Calu3 (cell line): Measurements from ENCODE around the gene LYL1. TPM values are rescaled to one million over a fixed set of nuclear protein-coding genes. Genes with fewer than 3 reads are reported as not detected.

Experiments used
- BruUV-seq: library from RNA; stranded (reverse); fragments of 400-500 nt; replicated peaks from 2 replicates; lab custom pipeline; 2021; lab: Mats Ljungman, UMichigan
- CTCF ChIA-PET: fragments of 300-600 bp; sonication (Branson Sonifier 250); formaldehyde crosslinking; loops from one replicate; lab custom pipeline; 2022; ENCODE audit warnings: antibody characterized with exemption; lab: Charles Lee
- DNase-seq: peaks from one replicate; pipeline ENCODE4 v3.0.0; 2022
- H3K27ac Mint-ChIP-seq: one replicate; pipeline ENCODE4 v1.8.0; 2022; ENCODE audit warnings: mixed read lengths; ENCODE audit not compliant: unreplicated experiment
- H3K27me3 Mint-ChIP-seq: one replicate; pipeline ENCODE4 v1.8.0; 2022; ENCODE audit warnings: mixed read lengths; ENCODE audit not compliant: unreplicated experiment
- H3K36me3 Mint-ChIP-seq: one replicate; pipeline ENCODE4 v1.8.0; 2022; ENCODE audit warnings: mild to moderate bottlenecking, moderate library complexity, mixed read lengths; ENCODE audit not compliant: insufficient read depth, unreplicated experiment
- H3K4me1 Mint-ChIP-seq: one replicate; pipeline ENCODE4 v1.8.0; 2022; ENCODE audit warnings: mild to moderate bottlenecking, low read depth, mixed read lengths; ENCODE audit not compliant: unreplicated experiment
- H3K4me3 Mint-ChIP-seq: one replicate; pipeline ENCODE4 v1.8.0; 2022; ENCODE audit warnings: mild to moderate bottlenecking, low read depth, moderate library complexity, mixed read lengths; ENCODE audit not compliant: unreplicated experiment
- H3K9me3 Mint-ChIP-seq: one replicate; pipeline ENCODE4 v1.8.0; 2022; ENCODE audit warnings: low read depth, mixed read lengths; ENCODE audit not compliant: unreplicated experiment
- intact Hi-C: fragments of 100-400 bp; cut with micrococcal nuclease; formaldehyde crosslinking; loops from one replicate; pipeline ENCODE4 v1.10.0; 2022; ENCODE audit not compliant: unreplicated experiment
- total RNA-seq: library from RNA; stranded (reverse); gene quantifications from 2 replicates; pipeline ENCODE4 v1.2.3, GENCODE V29; 2022
- TF ChIP-seq, protein P1 (sequence below): fragments of 200-600 bp; IDR thresholded peaks from one replicate; pipeline ENCODE4 v1.8.0; 2022; ENCODE audit warnings: antibody characterized with exemption; ENCODE audit not compliant: unreplicated experiment

LYL1 gene
- total RNA-seq, 1 experiment from 2014 or later = not detected

- H3K4me3 Mint-ChIP-seq = no peak overlapping the region
- DNase-seq = no peak
- TF ChIP-seq, protein P1, sequence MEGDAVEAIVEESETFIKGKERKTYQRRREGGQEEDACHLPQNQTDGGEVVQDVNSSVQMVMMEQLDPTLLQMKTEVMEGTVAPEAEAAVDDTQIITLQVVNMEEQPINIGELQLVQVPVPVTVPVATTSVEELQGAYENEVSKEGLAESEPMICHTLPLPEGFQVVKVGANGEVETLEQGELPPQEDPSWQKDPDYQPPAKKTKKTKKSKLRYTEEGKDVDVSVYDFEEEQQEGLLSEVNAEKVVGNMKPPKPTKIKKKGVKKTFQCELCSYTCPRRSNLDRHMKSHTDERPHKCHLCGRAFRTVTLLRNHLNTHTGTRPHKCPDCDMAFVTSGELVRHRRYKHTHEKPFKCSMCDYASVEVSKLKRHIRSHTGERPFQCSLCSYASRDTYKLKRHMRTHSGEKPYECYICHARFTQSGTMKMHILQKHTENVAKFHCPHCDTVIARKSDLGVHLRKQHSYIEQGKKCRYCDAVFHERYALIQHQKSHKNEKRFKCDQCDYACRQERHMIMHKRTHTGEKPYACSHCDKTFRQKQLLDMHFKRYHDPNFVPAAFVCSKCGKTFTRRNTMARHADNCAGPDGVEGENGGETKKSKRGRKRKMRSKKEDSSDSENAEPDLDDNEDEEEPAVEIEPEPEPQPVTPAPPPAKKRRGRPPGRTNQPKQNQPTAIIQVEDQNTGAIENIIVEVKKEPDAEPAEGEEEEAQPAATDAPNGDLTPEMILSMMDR = no peak
- CTCF ChIA-PET = interaction anchor here (0.5 kb wide), 1 partner anchor 170 kb away, joined by 3 read pairs; no protein-coding TSS in a partner anchor
- no peak overlapping the region for H3K27ac Mint-ChIP-seq
- no peaks in the 10 kb centered on the region for H3K9me3 Mint-ChIP-seq
- H3K4me1 Mint-ChIP-seq = peaks cover 9% of the 10 kb centered on the region
- no peaks in the 10 kb centered on the region for H3K27me3 Mint-ChIP-seq
- H3K36me3 Mint-ChIP-seq = peaks cover 38% of the 10 kb centered on the region
- BruUV-seq = TSS peak; percentile 35
- intact Hi-C loops = no loop called here
Observed at GRCh38 chr19:13120817-13121216, 18.2 kb upstream of the LYL1 start.

GRCh38 chr19:13120031-13120430 is 17.4 kb upstream of the LYL1 start:
- CTCF ChIA-PET = no interaction called here
- H3K36me3 Mint-ChIP-seq = peaks cover 46% of the 10 kb centered on the region

GRCh38 chr19:13119627-13120026 is 17.0 kb upstream of the LYL1 start:
- CTCF ChIA-PET = no interaction called here
- intact Hi-C loops = no loop called here
- Mint-ChIP-seq H3K4me3 (peak overlapping the region; percentile 85), H3K9me3 (no peaks in the 10 kb centered on the region), H3K27ac (no peak overlapping the region), H3K36me3 (peaks cover 46% of the 10 kb centered on the region), H3K27me3 (no peaks in the 10 kb centered on the region), H3K4me1 (peaks cover 16% of the 10 kb centered on the region)
- no peak for DNase-seq
- BruUV-seq = no TSS peak
- TF ChIP-seq, protein P1 = no peak

More at GRCh38 chr19:13120031-13120430, 17.4 kb upstream of the LYL1 start:
- TF ChIP-seq, protein P1 = no peak
- H3K27ac Mint-ChIP-seq = no peak overlapping the region
- DNase-seq = no peak
- H3K4me3 Mint-ChIP-seq = no peak overlapping the region
- no peaks in the 10 kb centered on the region for H3K9me3 Mint-ChIP-seq
- intact Hi-C loops = no loop called here
- H3K27me3 Mint-ChIP-seq = no peaks in the 10 kb centered on the region
- no TSS peak for BruUV-seq
- peaks cover 16% of the 10 kb centered on the region for H3K4me1 Mint-ChIP-seq

DNA sequence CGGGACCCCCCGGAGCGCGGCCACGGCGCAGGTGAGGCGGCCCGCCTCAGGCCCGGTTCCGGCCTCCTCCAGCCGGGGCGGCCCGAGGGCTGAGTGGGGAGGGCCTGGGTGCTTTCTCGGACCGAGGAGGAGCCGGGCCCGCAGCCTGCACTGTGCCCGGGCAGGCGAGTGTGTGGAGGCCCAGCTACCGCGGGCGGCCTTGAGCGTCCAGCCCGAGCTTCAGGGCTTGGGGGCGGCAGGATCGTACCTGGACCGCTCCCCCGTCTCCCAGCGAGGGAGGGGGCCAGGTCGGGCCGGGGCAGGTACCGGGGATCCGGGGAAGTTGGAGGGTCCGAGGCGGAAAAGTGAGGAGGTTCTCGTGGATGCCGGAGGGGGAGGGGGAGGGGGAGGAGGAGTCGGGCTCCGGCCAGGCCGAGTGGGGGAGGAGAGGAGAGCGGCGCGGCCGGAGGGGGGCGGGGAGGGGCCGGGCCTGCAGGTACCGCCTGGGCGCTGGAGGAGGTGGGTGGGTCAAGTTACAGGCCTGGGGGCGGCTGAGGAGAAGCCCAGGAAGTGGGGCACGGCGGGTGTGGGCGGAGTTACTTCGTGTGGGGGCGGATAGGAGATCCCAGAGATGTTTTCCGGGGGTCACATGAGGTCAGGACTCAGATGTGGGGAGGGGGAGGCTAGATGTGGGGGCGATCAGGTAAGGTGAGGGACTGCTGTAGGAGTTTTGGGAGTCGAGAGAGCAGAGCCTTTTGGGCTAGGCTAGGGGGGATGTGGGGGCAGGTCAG is 16.0 kb upstream of the LYL1 start:
- peak; percentile 56 for DNase-seq
- no peaks in the 10 kb centered on the region for H3K27me3 Mint-ChIP-seq
- H3K4me3 Mint-ChIP-seq = peak overlapping the region; percentile 85
- peaks cover 16% of the 10 kb centered on the region for H3K4me1 Mint-ChIP-seq
- CTCF ChIA-PET = no interaction called here
- peaks cover 46% of the 10 kb centered on the region for H3K36me3 Mint-ChIP-seq
- no peaks in the 10 kb centered on the region for H3K9me3 Mint-ChIP-seq
- BruUV-seq = no TSS peak
- H3K27ac Mint-ChIP-seq = no peak overlapping the region
- TF ChIP-seq, protein P1 = no peak
- intact Hi-C loops = no loop called here
